ENCODE measurements around the gene CDK18. TPM values are rescaled to one million over a fixed set of nuclear protein-coding genes. Genes with fewer than 3 reads are reported as not detected.

CDK18 gene
- total RNA-seq, 1 experiment from 2014 or later, result 1.1 TPM

DNA sequence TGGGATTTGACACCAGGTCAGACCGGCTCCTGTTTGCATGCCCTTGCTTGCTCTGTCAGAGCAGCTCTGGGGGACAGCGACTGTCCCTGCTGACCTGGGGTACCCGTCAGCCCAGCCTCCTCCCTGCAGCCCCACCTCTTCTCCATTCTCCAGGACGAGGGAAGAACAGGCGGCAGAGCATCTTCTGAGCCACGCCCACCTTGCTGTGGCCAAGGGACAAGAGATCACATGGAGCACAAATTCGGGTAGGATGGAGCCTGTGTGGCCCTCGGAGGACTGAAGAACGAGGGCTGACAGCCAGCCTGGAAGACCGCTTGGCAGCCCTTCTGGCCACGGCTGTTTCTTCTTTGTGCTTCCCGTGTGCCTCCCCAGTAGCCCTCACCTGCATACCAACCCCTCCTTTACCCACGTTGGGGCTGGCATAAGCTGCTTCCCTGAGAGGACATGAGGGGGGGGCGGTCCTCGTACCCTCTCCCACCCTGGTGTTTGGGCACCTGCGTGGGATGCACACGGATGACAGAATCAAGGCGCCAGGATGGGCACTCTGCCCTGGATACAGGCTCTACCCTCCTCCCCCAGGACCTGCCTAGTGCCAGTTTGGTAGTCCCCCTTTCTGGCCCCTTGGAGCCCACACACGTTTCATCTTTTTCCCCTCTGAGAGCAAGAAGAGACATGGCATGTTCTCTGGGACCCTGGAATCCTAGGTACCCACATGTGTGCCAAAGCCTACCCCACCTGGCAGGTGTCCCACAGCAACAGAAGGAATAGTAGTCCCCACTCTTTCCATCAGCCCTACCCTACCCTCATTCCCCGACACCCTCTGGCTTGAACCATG is 26.9 kb downstream of the CDK18 start:
- no peaks in the 10 kb centered on the region for H3K4me1 ChIP-seq
- no peak for DNase-seq
- H3K27ac ChIP-seq, result no peak overlapping the region
- peaks cover 36% of the 10 kb centered on the region for H3K27me3 ChIP-seq
- no peaks in the 10 kb centered on the region for H3K36me3 ChIP-seq
- H3K4me3 ChIP-seq, result no peak overlapping the region
- no peaks in the 10 kb centered on the region for H3K9me3 ChIP-seq (replicated peaks)

DNA sequence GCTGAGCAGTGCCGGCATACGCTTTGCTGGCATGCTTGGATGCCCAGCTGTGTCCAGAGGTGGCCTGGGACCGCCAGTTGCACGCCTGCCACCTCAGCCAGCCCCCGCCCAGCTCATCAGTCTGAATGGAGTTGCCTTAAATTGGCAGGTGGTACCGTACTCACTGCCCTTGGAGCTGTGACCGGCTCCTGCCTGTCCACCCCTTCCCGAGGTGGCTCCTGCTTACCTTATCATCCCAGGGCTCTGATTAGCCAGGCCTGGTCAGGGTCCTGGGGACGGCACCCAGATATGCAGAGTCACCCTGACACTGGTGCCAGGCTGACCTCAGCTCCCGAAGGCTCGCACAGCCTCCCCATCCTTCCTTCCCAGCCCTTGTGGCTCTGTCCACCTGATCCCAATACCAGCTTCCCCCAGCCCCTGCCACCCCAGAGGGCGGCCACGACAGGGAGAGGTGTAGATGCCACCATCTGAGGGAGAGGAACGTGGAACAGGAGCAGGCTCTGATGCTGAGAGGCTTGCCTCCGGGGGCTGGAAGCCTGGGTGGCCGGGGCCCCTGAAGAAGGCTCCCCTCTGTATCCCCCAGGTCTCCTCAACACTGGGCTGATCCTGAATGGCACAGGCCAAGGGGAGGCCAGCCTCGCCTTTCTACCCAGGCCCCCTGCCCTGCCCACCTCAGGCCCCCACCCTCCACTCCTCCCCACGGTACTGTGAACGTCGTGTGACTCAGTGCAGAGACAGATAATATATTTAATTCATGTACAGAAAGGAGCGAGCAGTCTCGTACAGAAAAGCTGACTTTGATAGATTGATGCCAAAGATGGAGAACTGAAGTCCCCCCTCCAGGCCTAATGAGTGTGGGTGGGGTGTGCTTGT is 27.8 kb downstream of the CDK18 start:
- Histone ChIP-seq H3K27ac (no peak overlapping the region), H3K4me3 (no peak overlapping the region), H3K4me1 (no peaks in the 10 kb centered on the region), H3K9me3 (replicated peaks) (no peaks in the 10 kb centered on the region), H3K36me3 (no peaks in the 10 kb centered on the region), H3K27me3 (peaks cover 36% of the 10 kb centered on the region)
- DNase-seq, result no peak

DNA sequence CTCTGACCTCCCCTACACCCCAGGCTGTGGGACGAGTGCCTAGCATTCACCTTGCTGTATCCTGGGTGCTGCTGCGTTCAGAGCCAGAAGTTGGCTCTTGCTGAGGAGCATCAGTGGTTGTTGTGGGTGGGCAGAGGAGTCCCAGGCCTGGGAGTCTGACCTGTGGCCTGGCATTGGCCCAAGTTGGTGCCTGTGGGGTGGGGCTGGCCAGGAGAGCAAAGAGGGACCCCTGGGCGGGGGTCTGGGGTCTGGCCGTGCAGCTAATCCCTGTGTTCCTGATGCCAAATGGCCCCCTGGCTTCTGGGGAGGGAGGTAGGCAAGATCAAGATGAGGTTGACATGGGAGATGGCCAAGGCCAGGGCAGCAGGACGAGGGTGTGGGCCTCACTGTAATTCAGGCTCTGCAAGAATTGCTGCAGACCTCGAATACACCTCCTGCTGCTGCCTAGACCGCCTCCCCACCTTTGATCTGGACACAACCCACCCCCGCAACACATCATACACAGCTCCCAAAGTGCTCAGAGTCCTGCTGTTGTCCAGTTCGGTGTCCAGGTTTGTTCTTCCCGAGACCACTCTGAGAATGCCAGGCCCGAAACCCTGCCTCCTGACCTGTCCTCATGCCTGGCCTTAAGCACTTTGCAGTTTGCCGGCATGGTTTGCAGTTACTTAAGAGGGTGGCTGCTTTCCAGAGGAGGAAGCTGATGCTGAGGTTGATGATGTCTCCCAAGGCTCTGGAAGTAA is 28.7 kb downstream of the CDK18 start:
- no peaks in the 10 kb centered on the region for H3K9me3 ChIP-seq (replicated peaks)
- H3K4me3 ChIP-seq, result no peak overlapping the region
- H3K27me3 ChIP-seq, result peaks cover 37% of the 10 kb centered on the region
- no peak for DNase-seq
- H3K4me1 ChIP-seq, result no peaks in the 10 kb centered on the region
- no peak overlapping the region for H3K27ac ChIP-seq
- H3K36me3 ChIP-seq, result no peaks in the 10 kb centered on the region

DNA sequence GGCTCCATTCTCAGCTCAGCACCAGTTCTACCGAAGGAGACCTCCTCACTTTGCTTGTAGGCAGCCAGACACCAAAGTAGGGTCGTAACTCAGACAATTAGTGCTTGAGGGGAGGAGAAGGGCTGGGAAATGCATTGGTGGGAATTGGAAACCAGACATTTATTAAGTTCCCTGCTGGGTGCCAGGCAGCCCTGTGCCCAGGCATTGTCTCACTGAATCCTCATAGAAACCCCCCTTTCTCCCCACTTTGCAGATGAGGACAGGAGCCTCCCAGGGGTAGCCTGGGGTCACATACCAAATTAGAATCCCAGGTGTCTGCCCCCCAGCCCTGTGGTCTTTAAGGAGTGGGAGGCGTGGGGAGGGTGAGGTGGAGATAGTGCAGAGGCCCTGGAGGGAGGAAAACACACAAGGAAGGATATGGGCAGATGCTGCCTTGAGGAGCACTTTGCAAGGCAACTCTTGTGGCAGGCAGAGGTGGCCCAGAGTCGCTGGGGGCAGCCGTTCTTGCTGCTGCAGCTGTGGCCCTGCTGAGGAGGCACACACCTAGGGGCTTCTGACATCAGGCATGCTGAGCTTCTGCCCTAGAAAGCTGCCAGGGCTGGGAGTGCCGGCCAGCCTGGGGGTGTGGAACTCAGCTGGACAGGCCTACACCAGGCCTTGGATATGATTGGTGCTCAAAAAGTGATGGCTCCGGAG is 29.4 kb downstream of the CDK18 start:
- H3K36me3 ChIP-seq, result no peaks in the 10 kb centered on the region
- H3K4me3 ChIP-seq, result no peak overlapping the region
- no peaks in the 10 kb centered on the region for H3K9me3 ChIP-seq (replicated peaks)
- H3K4me1 ChIP-seq, result no peaks in the 10 kb centered on the region
- no peak for DNase-seq
- peaks cover 42% of the 10 kb centered on the region for H3K27me3 ChIP-seq
- no peak overlapping the region for H3K27ac ChIP-seq

DNA sequence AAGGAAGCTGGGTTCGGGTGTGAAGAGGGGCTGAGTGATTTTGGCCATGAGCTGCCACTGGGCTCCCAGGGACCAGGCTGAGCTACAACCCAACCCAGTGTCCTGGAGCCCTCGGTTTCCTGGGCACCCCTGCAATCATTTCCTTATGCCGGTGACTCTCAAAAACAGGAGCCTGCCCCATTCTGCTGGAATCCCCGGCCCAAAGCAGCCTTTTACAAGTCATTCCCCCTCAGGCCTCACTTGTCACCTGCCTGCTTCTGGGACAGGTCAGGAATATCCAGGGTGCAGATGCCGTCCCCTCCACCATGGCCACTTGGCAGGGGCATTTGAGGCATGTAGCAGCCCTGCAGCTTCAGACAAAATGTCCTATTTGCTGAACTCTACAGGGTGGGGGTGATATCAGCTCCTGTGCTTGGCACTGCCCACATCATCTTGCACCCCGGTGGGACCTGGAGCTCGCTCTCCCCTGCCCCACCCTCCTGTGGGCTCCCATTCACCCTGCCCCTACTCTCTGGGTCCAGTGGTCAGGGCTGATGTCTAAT is 30.0 kb downstream of the CDK18 start:
- Histone ChIP-seq H3K9me3 (replicated peaks) (no peaks in the 10 kb centered on the region), H3K4me1 (no peaks in the 10 kb centered on the region), H3K4me3 (no peak overlapping the region), H3K27me3 (peaks cover 38% of the 10 kb centered on the region), H3K27ac (no peak overlapping the region), H3K36me3 (no peaks in the 10 kb centered on the region)
- DNase-seq, result no peak

DNA sequence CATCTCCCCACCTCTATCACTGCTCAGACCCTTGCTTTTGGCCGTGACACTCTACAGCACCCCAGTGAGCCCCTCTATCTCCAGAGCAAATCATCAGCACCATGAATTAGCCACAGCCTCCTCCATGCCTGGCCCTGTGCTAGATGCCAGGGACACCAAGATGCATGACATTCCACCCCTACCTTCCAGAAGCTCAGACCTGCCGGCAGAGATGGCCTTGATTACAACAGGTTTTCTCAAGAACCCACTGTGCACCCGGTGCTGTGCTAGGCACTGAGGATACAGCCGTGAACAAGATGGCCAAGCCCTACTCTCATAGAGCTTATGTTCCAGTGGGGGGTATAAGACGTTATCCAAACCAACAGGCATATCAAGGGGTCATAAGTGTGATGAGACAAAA is 30.6 kb downstream of the CDK18 start:
- no peaks in the 10 kb centered on the region for H3K4me1 ChIP-seq
- H3K36me3 ChIP-seq, result no peaks in the 10 kb centered on the region
- H3K27me3 ChIP-seq, result peaks cover 32% of the 10 kb centered on the region
- H3K9me3 ChIP-seq (replicated peaks), result no peaks in the 10 kb centered on the region
- no peak for DNase-seq
- no peak overlapping the region for H3K4me3 ChIP-seq
- no peak overlapping the region for H3K27ac ChIP-seq

DNA sequence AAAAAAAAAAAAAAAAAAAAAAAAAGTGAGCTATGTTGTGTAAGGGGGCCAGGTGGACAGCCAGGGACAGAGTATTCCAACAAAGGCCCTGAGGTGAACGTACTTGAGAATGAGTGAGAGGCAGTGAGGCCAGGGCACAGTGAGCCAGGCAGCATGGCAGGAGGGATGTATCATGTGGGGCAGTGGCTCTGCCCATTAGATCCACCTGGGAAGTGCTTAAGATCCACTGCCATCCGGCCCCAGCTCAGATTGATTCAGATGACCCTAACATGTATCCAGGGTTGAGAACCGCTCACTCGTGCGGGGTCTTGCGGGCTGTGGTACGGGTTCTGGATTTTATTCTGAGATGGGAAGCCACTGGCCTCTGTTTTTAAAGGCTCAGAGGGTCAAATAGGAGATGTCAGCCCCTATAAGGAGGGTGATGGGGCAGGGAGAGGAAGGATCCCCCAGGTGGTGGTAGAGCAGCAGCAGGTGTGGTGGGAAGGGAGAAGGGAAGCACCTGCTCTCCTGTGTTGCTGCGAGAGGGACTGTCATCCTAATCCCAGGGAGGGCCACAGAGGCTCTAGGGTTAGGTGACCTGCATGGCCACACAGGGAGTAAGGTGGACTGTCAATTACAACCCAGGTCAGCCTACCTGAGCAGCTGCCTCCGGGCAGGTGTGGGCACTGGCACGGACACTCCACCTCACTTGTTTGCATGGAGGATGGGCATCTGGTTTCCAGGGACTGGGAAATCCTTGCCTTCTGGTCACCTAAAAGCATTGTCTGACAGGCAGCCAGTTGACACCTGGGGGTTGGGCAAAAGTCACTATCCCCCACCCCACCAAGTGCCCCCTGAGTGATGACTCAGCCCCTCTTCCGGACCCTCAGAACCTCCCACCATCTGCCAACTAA is 31.6 kb downstream of the CDK18 start:
- no peak for DNase-seq
- Histone ChIP-seq H3K4me3 (no peak overlapping the region), H3K27me3 (peaks cover 26% of the 10 kb centered on the region), H3K36me3 (no peaks in the 10 kb centered on the region), H3K27ac (no peak overlapping the region), H3K9me3 (replicated peaks) (no peaks in the 10 kb centered on the region), H3K4me1 (no peaks in the 10 kb centered on the region)

DNA sequence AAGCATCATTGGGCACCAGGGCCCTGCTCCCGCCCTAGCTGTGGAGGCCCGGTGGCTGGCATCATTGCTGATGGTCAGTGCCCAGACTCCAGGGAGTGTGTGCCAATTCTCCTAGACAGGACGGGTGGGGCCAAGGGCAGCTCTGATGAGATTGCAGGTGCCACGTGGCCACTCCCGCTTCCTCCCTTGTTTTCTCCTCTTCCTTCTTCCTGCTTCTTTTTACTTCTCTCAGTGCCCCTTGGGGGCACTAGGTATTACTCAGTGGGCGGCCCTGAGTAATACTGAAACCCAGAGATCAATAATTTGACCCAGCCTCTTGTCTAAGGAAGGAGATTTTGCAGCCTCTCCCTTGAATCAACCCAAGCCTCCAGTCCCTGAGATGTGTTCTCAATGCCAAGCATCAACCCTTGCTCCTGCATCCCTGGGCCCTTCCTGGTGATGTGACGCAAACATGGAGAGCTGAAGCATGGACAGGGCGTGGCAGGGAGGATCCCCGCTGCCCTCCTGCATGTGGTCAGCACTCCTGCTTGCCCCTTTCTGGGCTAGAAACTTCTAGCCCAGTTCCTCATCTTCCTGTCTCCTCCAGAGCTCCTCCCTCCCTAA is 32.4 kb downstream of the CDK18 start:
- peaks cover 22% of the 10 kb centered on the region for H3K27me3 ChIP-seq
- H3K4me3 ChIP-seq, result no peak overlapping the region
- no peaks in the 10 kb centered on the region for H3K4me1 ChIP-seq
- no peak overlapping the region for H3K27ac ChIP-seq
- no peak for DNase-seq
- H3K36me3 ChIP-seq, result no peaks in the 10 kb centered on the region
- H3K9me3 ChIP-seq (replicated peaks), result no peaks in the 10 kb centered on the region

DNA sequence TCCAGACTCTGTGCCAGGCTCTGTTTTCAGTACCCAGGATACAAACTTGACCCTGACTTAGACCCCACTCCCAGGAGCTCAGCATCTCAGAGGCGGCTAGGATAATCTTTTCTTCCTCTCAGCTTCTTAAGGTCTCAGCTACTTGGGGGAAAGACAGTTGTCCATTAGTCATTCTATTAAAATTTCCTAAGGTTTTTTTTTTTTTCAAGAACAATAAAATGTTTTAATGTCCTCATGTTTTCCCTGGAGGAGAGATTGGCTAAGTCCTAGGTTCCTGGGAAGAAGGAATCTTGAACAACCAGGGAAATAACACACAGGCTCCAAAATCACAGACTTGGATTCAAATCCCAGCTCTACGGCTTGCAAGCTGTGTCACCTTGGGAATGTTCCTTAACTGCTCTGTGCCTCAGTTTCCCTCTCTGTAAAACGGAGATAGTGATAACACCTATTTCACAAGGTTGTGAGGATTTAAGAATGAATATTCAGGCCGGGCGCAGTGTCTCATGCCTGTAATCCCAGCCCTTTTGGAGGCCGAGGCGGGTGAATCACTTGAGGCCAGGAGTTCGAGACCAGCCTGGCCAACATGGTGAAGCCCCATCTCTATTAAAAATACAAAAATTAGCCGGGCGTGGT is 33.0 kb downstream of the CDK18 start:
- no peak overlapping the region for H3K4me3 ChIP-seq
- DNase-seq, result no peak
- H3K36me3 ChIP-seq, result no peaks in the 10 kb centered on the region
- no peaks in the 10 kb centered on the region for H3K4me1 ChIP-seq
- no peak overlapping the region for H3K27ac ChIP-seq
- H3K9me3 ChIP-seq (replicated peaks), result no peaks in the 10 kb centered on the region
- H3K27me3 ChIP-seq, result peaks cover 17% of the 10 kb centered on the region

DNA sequence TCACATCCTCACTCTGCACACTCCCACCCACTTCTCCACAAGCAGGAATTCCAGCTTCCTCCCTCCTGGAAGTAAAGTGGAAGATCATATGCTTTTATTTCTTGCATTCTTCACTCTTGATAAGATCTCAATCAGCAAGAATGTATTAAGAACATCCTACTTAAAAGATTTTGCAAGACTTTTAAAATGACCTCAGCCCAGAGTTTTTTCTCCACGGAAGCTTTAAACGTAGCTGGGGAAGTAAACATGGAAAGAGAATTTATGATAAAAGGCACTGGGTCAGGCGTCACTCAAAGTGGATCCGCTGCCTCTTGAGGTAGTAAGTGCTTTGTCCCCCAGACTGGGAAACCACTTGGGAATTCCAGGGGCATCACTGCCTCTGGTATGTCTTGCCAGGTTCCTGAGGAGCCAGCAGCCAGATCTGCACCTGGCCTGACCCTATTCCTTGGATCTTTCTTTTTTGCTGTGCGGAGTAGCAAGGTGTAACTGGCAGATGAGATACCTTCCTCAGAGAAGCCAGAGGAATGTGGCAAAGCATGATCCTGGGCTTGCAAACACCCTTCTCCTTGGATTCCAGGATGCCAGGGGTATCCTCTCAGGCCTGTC is 33.9 kb downstream of the CDK18 start:
- Histone ChIP-seq H3K4me1 (no peaks in the 10 kb centered on the region), H3K27ac (no peak overlapping the region), H3K36me3 (no peaks in the 10 kb centered on the region), H3K9me3 (replicated peaks) (no peaks in the 10 kb centered on the region), H3K4me3 (no peak overlapping the region), H3K27me3 (peaks cover 17% of the 10 kb centered on the region)
- no peak for DNase-seq

DNA sequence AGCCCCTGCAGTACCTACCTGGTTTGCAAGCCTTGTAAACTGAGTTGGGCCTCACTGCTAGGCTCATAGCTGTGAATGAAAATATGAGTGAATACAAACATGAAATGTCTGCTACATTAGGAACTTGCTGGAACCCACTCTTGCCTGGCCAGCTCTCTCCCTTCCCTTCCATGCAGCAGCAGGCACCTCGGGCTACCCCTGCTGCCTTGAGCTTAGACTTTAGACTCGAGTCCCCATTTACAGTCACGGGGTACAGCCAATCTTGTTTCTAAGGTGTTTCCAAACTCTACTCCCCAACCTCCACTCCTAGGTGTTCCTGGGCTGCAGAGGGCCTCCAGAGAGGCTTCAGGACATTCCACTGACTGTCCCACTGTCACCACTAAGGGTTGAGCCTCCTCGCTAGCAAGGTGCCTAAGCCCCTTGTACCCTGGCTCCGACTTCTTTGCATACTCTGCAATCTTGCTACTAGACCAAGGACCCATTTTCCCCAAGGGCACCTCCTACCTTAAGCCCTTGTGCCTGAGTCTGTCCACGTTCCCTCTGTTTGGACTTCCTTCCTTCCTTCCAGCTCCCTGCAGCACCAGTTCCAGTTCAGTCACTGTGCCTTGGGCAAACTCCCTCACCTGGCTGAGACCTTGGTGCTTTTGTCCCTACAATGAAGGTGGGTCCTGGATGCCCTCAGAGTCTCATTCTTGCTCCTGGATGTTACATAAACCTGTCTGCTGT is 36.9 kb downstream of the CDK18 start:
- DNase-seq, result no peak
- no peak overlapping the region for H3K4me3 ChIP-seq

DNA sequence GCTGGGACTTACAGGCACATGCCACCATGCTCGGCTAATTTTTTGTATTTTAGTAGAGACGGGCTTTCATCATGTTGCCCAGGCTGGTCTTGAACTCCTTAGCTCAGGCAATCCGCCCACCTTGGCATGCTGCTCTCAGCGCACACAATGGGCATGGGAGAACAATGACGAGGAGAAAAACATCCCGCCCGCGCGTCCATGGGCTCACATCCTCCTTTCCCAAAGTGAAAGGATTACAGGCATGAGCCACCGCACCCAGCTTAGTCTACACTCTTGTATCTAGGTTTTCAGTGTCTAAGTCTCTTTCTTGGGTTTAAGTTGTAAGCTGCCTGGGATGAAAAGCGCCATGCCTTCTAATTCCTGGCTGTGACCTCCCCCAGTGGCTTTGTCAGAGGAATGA is 37.9 kb downstream of the CDK18 start:
- H3K27me3 ChIP-seq, result peaks cover 8% of the 10 kb centered on the region; the same call in 1 of the 2 replicates
- H3K9me3 ChIP-seq (replicated peaks), result no peaks in the 10 kb centered on the region
- no peaks in the 10 kb centered on the region for H3K4me1 ChIP-seq
- H3K36me3 ChIP-seq, result no peaks in the 10 kb centered on the region
- no peak overlapping the region for H3K4me3 ChIP-seq
- no peak for DNase-seq
- H3K27ac ChIP-seq, result no peak overlapping the region

More for the DNA sequence above, 36.9 kb downstream of the CDK18 start:
- Histone ChIP-seq H3K9me3 (replicated peaks) (no peaks in the 10 kb centered on the region), H3K27ac (no peak overlapping the region), H3K36me3 (no peaks in the 10 kb centered on the region), H3K27me3 (peaks cover 8% of the 10 kb centered on the region; the same call in 1 of the 2 replicates), H3K4me1 (no peaks in the 10 kb centered on the region)

Data from SJCRH30 (cell line).